Uterus (tissue), 2 donors: ENCODE measurements around the gene ZDHHC8.

Experiments
- POLR2A ChIP-seq, 2 donors: fragments of 450-650 bp; IDR thresholded peaks; one replicate each; pipeline ENCODE4 v1.6.1; 2016; ENCODE audit warnings: antibody characterized with exemption in 2 of 2, mild to moderate bottlenecking in 1 of 2, moderate library complexity in 1 of 2
- TF ChIP-seq, protein P1 (sequence below), 4 experiments: fragments of 200-600 bp in 2 of 4; fragments of 450-650 bp in 2 of 4; sonication (generic) in 2 of 4; IDR thresholded peaks; one replicate each; pipeline ENCODE4 v1.5.1; 2016 to 2019; ENCODE audit warnings: antibody characterized with exemption in 4 of 4, mild to moderate bottlenecking in 2 of 4, moderate library complexity in 1 of 4

DNA sequence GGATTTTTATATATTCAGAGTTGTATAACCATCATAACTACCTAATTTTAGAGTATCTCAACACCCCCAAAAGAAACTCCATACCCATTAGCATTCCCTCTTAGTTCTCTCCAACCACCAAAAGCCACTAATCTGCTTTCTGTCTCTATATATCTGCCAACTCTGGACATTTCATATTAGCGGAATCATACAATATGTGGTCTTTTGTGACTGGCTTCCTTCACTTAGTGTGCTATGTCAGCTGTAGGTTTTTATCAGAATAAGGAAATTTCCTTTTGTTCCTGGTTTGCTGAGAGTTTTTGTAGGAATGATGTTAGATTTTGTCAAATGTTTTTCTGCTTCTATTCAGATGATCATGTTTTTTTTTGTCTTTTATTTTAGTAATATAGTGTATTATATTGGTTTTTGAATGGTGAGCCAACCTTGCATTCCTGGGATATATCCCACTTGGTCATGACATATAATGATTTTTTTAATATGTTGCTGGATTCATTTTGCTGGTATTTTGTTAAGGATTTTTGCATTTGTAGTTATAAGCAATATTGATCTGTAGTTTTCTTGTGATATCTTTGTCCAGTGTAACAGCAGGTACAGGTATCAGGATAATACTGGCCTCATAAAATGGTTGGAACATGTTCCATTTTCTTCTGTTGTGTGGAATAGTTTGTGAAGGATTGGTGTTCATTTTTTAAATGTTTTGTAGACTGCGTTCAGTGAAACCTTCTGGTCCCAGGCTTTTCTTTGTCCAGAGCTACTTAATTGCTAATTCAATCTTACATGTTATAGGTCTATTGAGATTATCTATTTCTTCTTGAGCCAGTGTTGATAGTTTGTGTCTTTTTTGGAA is 34.8 kb upstream of the ZDHHC8 start:
- TF ChIP-seq, protein P1, sequence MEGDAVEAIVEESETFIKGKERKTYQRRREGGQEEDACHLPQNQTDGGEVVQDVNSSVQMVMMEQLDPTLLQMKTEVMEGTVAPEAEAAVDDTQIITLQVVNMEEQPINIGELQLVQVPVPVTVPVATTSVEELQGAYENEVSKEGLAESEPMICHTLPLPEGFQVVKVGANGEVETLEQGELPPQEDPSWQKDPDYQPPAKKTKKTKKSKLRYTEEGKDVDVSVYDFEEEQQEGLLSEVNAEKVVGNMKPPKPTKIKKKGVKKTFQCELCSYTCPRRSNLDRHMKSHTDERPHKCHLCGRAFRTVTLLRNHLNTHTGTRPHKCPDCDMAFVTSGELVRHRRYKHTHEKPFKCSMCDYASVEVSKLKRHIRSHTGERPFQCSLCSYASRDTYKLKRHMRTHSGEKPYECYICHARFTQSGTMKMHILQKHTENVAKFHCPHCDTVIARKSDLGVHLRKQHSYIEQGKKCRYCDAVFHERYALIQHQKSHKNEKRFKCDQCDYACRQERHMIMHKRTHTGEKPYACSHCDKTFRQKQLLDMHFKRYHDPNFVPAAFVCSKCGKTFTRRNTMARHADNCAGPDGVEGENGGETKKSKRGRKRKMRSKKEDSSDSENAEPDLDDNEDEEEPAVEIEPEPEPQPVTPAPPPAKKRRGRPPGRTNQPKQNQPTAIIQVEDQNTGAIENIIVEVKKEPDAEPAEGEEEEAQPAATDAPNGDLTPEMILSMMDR (IDR thresholded peaks at IDR 0.05): no peak
- no peak for TF ChIP-seq POLR2A (IDR thresholded peaks at IDR 0.05)
